Measurements from ENCODE around the gene COA6. TPM values are rescaled to one million over a fixed set of nuclear protein-coding genes. Genes with fewer than 3 reads are reported as not detected.

COA6 gene
- total and polyA plus RNA-seq, 2 of the 13 experiments (the other 11 are each of a cell fraction or from before 2014, with no cell fraction given) = 32.4 to 104 TPM

DNA sequence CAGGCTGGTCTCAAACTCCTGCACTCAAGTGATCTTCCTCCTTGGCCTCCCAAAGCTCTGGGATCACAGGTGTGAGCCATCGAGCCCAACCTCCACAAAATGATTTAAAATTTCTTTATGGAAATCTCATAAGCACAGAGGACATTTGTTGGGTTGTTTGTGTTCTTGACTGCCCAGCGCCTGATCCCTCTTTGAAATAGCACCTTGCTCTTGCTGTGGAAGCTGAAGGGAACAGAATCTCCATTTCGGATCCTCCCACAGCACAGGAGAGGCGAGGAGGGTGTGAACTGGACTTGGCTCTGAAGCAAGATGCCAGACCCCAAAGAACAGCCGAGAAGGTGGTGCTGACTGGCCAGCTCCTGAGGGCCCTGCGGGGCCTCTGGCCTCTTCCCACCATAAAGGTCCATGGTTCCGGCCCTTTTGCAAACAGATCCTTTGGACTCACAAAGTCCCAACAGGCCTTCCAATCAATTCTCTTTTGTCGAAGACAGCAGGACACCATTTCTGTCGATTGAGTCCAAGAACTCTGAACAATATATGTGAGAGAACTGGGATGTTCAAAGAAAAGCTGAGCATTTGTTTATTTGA, 45.6 kb upstream of the COA6 start (continued):
- TF ChIP-seq ARID2 (CRISPR knock-in tag; IDR thresholded peaks at IDR 0.05; ENCODE audit: borderline replicate concordance) (no peak), CBX1 (IDR thresholded peaks at IDR 0.05; ENCODE audit: low read depth) (no peak), ZNF773 (CRISPR knock-in tag; IDR thresholded peaks at IDR 0.05; ENCODE audit: borderline replicate concordance) (peak; percentile 69; the same call in 1 of the 2 replicates), ZNF709 (CRISPR knock-in tag; IDR thresholded peaks at IDR 0.05) (peak; percentile 78; the same call in 1 of the 2 replicates), U2AF1 (optimal IDR thresholded peaks at IDR 0.05; ENCODE audit: low read depth, low read length) (no peak), ZNF12 (CRISPR knock-in tag; IDR thresholded peaks at IDR 0.05) (no peak), HDAC1 (CRISPR knock-in tag; IDR thresholded peaks at IDR 0.05) (peak; percentile 84), ZNF264 (CRISPR knock-in tag; IDR thresholded peaks at IDR 0.05) (peak; percentile 91), SALL1 (CRISPR knock-in tag; IDR thresholded peaks at IDR 0.05) (peak; percentile 95), MED1 (CRISPR knock-in tag; IDR thresholded peaks at IDR 0.05) (peak; percentile 83), ZC3H4 (CRISPR knock-in tag; IDR thresholded peaks at IDR 0.05; ENCODE audit: borderline replicate concordance) (no peak), RXRA (CRISPR knock-in tag; IDR thresholded peaks at IDR 0.05) (peak; percentile 47; the same call in 1 of the 2 replicates), KAT2B (IDR thresholded peaks at IDR 0.05; ENCODE audit: borderline replicate concordance, low read depth, low read length) (0 out of 2 replicates have a peak, but pooled peaks have one; percentile 6), AGO1 (IDR thresholded peaks at IDR 0.05; ENCODE audit: low read depth, low read length, poor library complexity, severe bottlenecking) (no peak), ETV5 (CRISPR knock-in tag; IDR thresholded peaks at IDR 0.05; ENCODE audit: borderline replicate concordance) (peak; percentile 91), ZNF333 (CRISPR knock-in tag; IDR thresholded peaks at IDR 0.05; ENCODE audit: borderline replicate concordance) (no peak), ZNF317 (CRISPR knock-in tag; IDR thresholded peaks at IDR 0.05) (peak; percentile 65; the same call in 1 of the 2 replicates), NFYB (CRISPR knock-in tag; IDR thresholded peaks at IDR 0.05) (peak; percentile 40; the same call in 1 of the 2 replicates), ZSCAN20 (CRISPR knock-in tag; IDR thresholded peaks at IDR 0.05; ENCODE audit: borderline replicate concordance) (0 out of 2 replicates have a peak, but pooled peaks have one; percentile 32), SALL2 (CRISPR knock-in tag; IDR thresholded peaks at IDR 0.05) (peak; percentile 32; the same call in 1 of the 2 replicates), THAP11 (CRISPR knock-in tag; IDR thresholded peaks at IDR 0.05) (peak; percentile 61)
- TF ChIP-seq, protein P1, sequence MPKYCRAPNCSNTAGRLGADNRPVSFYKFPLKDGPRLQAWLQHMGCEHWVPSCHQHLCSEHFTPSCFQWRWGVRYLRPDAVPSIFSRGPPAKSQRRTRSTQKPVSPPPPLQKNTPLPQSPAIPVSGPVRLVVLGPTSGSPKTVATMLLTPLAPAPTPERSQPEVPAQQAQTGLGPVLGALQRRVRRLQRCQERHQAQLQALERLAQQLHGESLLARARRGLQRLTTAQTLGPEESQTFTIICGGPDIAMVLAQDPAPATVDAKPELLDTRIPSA (CRISPR knock-in tag; IDR thresholded peaks at IDR 0.05; ENCODE audit: borderline replicate concordance) = no peak
- TF ChIP-seq, protein P2, sequence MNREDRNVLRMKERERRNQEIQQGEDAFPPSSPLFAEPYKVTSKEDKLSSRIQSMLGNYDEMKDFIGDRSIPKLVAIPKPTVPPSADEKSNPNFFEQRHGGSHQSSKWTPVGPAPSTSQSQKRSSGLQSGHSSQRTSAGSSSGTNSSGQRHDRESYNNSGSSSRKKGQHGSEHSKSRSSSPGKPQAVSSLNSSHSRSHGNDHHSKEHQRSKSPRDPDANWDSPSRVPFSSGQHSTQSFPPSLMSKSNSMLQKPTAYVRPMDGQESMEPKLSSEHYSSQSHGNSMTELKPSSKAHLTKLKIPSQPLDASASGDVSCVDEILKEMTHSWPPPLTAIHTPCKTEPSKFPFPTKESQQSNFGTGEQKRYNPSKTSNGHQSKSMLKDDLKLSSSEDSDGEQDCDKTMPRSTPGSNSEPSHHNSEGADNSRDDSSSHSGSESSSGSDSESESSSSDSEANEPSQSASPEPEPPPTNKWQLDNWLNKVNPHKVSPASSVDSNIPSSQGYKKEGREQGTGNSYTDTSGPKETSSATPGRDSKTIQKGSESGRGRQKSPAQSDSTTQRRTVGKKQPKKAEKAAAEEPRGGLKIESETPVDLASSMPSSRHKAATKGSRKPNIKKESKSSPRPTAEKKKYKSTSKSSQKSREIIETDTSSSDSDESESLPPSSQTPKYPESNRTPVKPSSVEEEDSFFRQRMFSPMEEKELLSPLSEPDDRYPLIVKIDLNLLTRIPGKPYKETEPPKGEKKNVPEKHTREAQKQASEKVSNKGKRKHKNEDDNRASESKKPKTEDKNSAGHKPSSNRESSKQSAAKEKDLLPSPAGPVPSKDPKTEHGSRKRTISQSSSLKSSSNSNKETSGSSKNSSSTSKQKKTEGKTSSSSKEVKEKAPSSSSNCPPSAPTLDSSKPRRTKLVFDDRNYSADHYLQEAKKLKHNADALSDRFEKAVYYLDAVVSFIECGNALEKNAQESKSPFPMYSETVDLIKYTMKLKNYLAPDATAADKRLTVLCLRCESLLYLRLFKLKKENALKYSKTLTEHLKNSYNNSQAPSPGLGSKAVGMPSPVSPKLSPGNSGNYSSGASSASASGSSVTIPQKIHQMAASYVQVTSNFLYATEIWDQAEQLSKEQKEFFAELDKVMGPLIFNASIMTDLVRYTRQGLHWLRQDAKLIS (CRISPR knock-in tag; IDR thresholded peaks at IDR 0.05) = no peak
- TF ChIP-seq, protein P3, sequence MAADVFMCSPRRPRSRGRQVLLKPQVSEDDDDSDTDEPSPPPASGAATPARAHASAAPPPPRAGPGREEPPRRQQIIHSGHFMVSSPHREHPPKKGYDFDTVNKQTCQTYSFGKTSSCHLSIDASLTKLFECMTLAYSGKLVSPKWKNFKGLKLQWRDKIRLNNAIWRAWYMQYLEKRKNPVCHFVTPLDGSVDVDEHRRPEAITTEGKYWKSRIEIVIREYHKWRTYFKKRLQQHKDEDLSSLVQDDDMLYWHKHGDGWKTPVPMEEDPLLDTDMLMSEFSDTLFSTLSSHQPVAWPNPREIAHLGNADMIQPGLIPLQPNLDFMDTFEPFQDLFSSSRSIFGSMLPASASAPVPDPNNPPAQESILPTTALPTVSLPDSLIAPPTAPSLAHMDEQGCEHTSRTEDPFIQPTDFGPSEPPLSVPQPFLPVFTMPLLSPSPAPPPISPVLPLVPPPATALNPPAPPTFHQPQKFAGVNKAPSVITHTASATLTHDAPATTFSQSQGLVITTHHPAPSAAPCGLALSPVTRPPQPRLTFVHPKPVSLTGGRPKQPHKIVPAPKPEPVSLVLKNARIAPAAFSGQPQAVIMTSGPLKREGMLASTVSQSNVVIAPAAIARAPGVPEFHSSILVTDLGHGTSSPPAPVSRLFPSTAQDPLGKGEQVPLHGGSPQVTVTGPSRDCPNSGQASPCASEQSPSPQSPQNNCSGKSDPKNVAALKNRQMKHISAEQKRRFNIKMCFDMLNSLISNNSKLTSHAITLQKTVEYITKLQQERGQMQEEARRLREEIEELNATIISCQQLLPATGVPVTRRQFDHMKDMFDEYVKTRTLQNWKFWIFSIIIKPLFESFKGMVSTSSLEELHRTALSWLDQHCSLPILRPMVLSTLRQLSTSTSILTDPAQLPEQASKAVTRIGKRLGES (CRISPR knock-in tag; IDR thresholded peaks at IDR 0.05; ENCODE audit: borderline replicate concordance) = peak; percentile 75

Measured in HepG2 (cell line).